OCI-LY7 (cell line): ENCODE data around the gene WASF3. TPM values are rescaled to one million over a fixed set of nuclear protein-coding genes. Genes with fewer than 3 reads are reported as not detected.

Source experiments
- BruUV-seq: library from RNA; stranded (reverse); fragments of 400-500 nt; replicated peaks from 2 replicates; lab custom pipeline; 2021; lab: Mats Ljungman, UMichigan
- CTCF ChIA-PET: fragments of 300-600 bp; sonication (Branson Sonifier 250); formaldehyde crosslinking; loops from one replicate; lab custom pipeline; 2022; ENCODE audit warnings: antibody characterized with exemption; ENCODE audit not compliant: unreplicated experiment; lab: Charles Lee
- POLR2A ChIA-PET: fragments of 300-600 bp; sonication (Branson Sonifier 250); formaldehyde crosslinking; loops from one replicate; lab custom pipeline; 2022; ENCODE audit warnings: antibody characterized with exemption; lab: Charles Lee
- DNase-seq: peaks from one replicate; pipeline ENCODE4 v3.0.0-alpha.2; 2015; ENCODE audit warnings: low spot score
- H2AFZ ChIP-seq: fragments of 200-600 bp; sonication (generic), shearing (Covaris generic); 2 replicates; pipeline ENCODE4 v1.6.1; 2014; ENCODE audit warnings: mild to moderate bottlenecking, antibody characterized with exemption, low read length, moderate library complexity
- H3K27ac ChIP-seq: fragments of 200-600 bp; sonication (generic); 2 replicates; pipeline ENCODE4 v1.5.1; 2014; ENCODE audit warnings: mixed run types, low read depth, mild to moderate bottlenecking, moderate library complexity, low read length, inconsistent platforms; ENCODE audit not compliant: poor library complexity, severe bottlenecking
- H3K36me3 ChIP-seq: fragments of 200-600 bp; sonication (generic); 2 replicates; pipeline ENCODE4 v1.6.1; 2014; ENCODE audit warnings: mild to moderate bottlenecking, antibody characterized with exemption, low read length, moderate library complexity, mixed read lengths; ENCODE audit not compliant: insufficient read depth
- H3K4me1 ChIP-seq: fragments of 200-600 bp; sonication (generic); 2 replicates; pipeline ENCODE4 v1.5.1; 2014; ENCODE audit warnings: mild to moderate bottlenecking, low read length; ENCODE audit not compliant: insufficient read depth, poor library complexity, severe bottlenecking
- H3K4me2 ChIP-seq: fragments of 200-600 bp; sonication (generic); 2 replicates; pipeline ENCODE4 v1.6.1; 2014; ENCODE audit warnings: mild to moderate bottlenecking, low read length
- H3K4me3 ChIP-seq: fragments of 200-600 bp; sonication (generic); 2 replicates; pipeline ENCODE4 v1.5.1; 2014; ENCODE audit warnings: mild to moderate bottlenecking, low read depth, low read length; ENCODE audit not compliant: poor library complexity, severe bottlenecking
- H3K79me2 ChIP-seq: fragments of 200-600 bp; sonication (generic); 2 replicates; pipeline ENCODE4 v1.6.1; 2016; ENCODE audit warnings: low read depth, mild to moderate bottlenecking, low read length, moderate library complexity, mixed read lengths; ENCODE audit not compliant: insufficient read depth
- H3K9me2 ChIP-seq: fragments of 200-600 bp; sonication (generic); 2 replicates; pipeline ENCODE4 v1.6.1; 2016; ENCODE audit warnings: mild to moderate bottlenecking, low read length, mixed read lengths; ENCODE audit not compliant: insufficient read depth
- H3K9me3 ChIP-seq: fragments of 200-600 bp; sonication (generic); 2 replicates; pipeline ENCODE4 v1.6.1; 2014; ENCODE audit warnings: mild to moderate bottlenecking, mixed run types, low read length, mixed read lengths
- H4K20me1 ChIP-seq: fragments of 200-600 bp; sonication (generic); 2 replicates; pipeline ENCODE4 v1.6.1; 2014; ENCODE audit warnings: mild to moderate bottlenecking, antibody characterized with exemption, low read length, moderate library complexity, mixed read lengths; ENCODE audit not compliant: insufficient read depth
- EZH2phosphoT487 ChIP-seq: fragments of 200-600 bp; sonication (generic); IDR thresholded peaks from 2 replicates; pipeline ENCODE4 v1.6.1; 2018; ENCODE audit warnings: low read depth, borderline replicate concordance, mild to moderate bottlenecking, mixed run types, antibody characterized with exemption, low read length, moderate library complexity, mixed read lengths
- intact Hi-C: fragments of 100-400 bp; cut with micrococcal nuclease; formaldehyde crosslinking; loops from one replicate; pipeline ENCODE4 v1.10.0; 2022; ENCODE audit not compliant: unreplicated experiment
- total RNA-seq, 2 experiments: library from RNA; depleted of rRNA in 1 of 2; stranded (reverse); fragments of >200 nt in 1 of 2; shearing (Covaris generic) in 1 of 2; gene quantifications; 2 replicates each; pipeline ENCODE4 v1.2.3, GENCODE V29; 2014 to 2022
- TF ChIP-seq, protein P1 (sequence below): fragments of 200-600 bp; sonication (generic); conservative IDR thresholded peaks from 2 replicates; pipeline ENCODE4 v1.5.1; 2014; ENCODE audit warnings: mild to moderate bottlenecking, antibody characterized with exemption, low read length, moderate library complexity, mixed read lengths

Gene WASF3
- total RNA-seq, 2 experiments from 2014 or later: 0.17 to 0.19 TPM

DNA sequence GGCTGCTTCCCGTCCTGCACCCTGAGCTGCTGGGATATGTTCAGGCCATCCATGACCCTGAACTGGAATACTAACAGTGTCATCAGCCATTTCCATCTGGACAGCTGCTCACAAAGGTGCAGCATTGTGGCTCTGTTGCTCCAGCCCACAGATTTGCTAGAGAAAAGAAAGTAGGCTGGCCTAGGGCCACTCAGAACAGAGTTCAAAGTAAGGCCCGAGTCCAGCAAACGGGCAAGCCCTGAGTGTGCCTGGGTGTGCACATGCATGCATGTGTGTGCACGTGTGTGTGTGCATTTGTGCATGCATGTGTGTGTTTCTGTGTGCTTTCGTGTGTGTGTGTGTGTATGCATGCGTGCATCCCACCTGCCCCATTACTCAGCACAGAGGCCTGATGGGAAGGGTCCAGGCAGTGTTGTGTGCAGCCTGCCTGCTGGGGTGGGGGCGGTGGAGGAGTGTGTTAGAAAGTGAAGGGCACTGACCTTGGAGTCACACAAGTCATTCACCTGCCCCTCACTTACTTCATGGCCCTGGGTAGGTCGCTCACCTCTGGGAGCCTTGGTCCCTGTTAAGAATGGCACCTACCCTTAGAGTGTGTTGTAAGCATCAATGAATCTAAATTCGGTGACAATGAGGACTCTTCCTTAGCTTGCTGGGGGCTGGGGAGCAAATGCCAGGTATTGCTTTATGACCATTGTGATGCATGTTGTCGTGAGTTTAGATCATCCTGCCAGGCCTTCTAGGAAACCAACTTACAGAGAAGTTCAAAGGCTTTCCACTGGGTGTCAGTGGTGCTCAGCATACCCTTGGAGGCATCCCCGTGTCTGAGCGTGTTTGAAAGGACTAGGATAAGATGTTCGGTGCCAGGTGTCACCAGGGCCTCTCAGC lies 149.9 kb downstream of the WASF3 start:
- Histone ChIP-seq H4K20me1 (no peaks in the 10 kb centered on the region), H3K36me3 (no peaks in the 10 kb centered on the region), H3K9me3 (no peaks in the 10 kb centered on the region), H3K9me2 (no peaks in the 10 kb centered on the region), H3K4me1 (no peaks in the 10 kb centered on the region), H3K4me2 (no peak overlapping the region), H3K27ac (no peak overlapping the region), H3K4me3 (no peak overlapping the region), H2AFZ (no peak overlapping the region), H3K79me2 (no peaks in the 10 kb centered on the region)
- peak; percentile 65 for DNase-seq
- TF ChIP-seq, protein P1, sequence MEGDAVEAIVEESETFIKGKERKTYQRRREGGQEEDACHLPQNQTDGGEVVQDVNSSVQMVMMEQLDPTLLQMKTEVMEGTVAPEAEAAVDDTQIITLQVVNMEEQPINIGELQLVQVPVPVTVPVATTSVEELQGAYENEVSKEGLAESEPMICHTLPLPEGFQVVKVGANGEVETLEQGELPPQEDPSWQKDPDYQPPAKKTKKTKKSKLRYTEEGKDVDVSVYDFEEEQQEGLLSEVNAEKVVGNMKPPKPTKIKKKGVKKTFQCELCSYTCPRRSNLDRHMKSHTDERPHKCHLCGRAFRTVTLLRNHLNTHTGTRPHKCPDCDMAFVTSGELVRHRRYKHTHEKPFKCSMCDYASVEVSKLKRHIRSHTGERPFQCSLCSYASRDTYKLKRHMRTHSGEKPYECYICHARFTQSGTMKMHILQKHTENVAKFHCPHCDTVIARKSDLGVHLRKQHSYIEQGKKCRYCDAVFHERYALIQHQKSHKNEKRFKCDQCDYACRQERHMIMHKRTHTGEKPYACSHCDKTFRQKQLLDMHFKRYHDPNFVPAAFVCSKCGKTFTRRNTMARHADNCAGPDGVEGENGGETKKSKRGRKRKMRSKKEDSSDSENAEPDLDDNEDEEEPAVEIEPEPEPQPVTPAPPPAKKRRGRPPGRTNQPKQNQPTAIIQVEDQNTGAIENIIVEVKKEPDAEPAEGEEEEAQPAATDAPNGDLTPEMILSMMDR: peak; percentile 75
- TF ChIP-seq EZH2phosphoT487: no peak
- ChIA-PET CTCF (interaction anchor here (1.2 kb wide), 2 partner anchors 16 to 164 kb away, joined by 3 read pairs; no protein-coding TSS in a partner anchor), POLR2A (no interaction called here)
- no TSS peak for BruUV-seq
- intact Hi-C loops: loop anchor here (1.0 to 2.0 kb wide), 2 partner anchors 165 to 223 kb away; no protein-coding TSS in a partner anchor

DNA sequence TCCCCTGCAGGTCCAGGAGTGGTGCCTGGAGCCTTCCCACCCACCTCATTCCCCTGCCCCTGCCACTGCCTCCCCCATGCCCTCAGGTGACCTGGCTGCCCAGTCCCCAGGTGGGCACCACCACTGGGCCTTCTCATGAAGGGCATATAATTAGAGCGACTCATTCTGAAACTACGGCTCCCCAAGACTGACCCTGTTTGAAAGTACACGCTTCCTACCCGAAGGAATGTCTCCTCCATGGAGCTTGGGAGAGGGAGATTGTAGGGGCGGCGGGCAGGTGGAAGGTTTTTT lies 150.5 kb downstream of the WASF3 start:
- H3K9me2 ChIP-seq: no peaks in the 10 kb centered on the region
- no peak overlapping the region for H2AFZ ChIP-seq
- TF ChIP-seq EZH2phosphoT487: no peak
- TF ChIP-seq, protein P1: 0 out of 2 replicates have a peak, but pooled peaks have one; percentile 22
- H3K9me3 ChIP-seq: no peaks in the 10 kb centered on the region
- H3K36me3 ChIP-seq: no peaks in the 10 kb centered on the region
- H3K79me2 ChIP-seq: no peaks in the 10 kb centered on the region
- POLR2A ChIA-PET: interaction anchor here (0.7 kb wide), 1 partner anchor 214 kb away, joined by 3 read pairs; no protein-coding TSS in a partner anchor
- H3K27ac ChIP-seq: no peak overlapping the region
- H3K4me1 ChIP-seq: no peaks in the 10 kb centered on the region
- CTCF ChIA-PET: no interaction called here
- no TSS peak for BruUV-seq
- no peak overlapping the region for H3K4me3 ChIP-seq
- intact Hi-C loops: no loop called here
- DNase-seq: no peak
- no peaks in the 10 kb centered on the region for H4K20me1 ChIP-seq
- H3K4me2 ChIP-seq: no peak overlapping the region

DNA sequence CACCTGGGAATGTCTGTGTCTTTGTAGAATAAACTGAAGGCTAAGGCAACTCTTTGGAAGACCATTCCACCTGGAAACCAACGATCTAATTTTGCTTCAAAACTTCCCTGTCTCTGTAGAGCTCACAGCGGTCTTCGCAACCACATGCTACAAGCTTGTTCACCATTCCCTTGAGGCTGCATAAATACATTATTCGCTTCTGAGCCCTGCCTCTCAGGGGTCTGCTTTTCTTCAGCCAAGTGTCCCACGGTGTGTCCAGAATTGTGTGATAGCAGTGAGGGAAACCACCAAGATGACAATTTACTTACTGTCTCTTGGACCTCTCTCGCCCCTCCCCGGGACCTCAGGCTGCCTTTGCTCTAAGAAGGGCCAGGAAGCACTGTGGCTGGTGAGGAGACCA lies 152.0 kb downstream of the WASF3 start:
- Histone ChIP-seq H3K27ac (no peak overlapping the region), H3K9me2 (no peaks in the 10 kb centered on the region), H3K79me2 (no peaks in the 10 kb centered on the region), H3K4me1 (no peaks in the 10 kb centered on the region), H2AFZ (no peak overlapping the region), H3K4me3 (no peak overlapping the region), H3K4me2 (no peak overlapping the region), H3K9me3 (no peaks in the 10 kb centered on the region), H4K20me1 (no peaks in the 10 kb centered on the region), H3K36me3 (no peaks in the 10 kb centered on the region)
- POLR2A ChIA-PET: no interaction called here
- intact Hi-C loops: no loop called here
- no peak for DNase-seq
- no TSS peak for BruUV-seq
- CTCF ChIA-PET: no interaction called here
- TF ChIP-seq, protein P1: no peak
- TF ChIP-seq EZH2phosphoT487: no peak
